Thyroid gland (tissue), 4 donors: Measurements from ENCODE around the gene AGBL4. TPM values are rescaled to one million over a fixed set of nuclear protein-coding genes. Genes with fewer than 3 reads are reported as not detected.

Experiments
- DNase-seq, 2 donors: peaks; one replicate each; pipeline ENCODE4 v3.0.0-alpha.2; 2019
- H3K27ac ChIP-seq, 3 donors: fragments of 200-600 bp; sonication (generic); 1 replicate in 2 of 3; 2 replicates in 1 of 3; pipeline ENCODE4 v1.5.1; 2016 to 2019; ENCODE audit warnings: mild to moderate bottlenecking in 1 of 3, moderate library complexity in 1 of 3
- H3K27me3 ChIP-seq: fragments of 200-600 bp; sonication (generic); one replicate; pipeline ENCODE4 v1.5.1; 2019
- H3K36me3 ChIP-seq, 2 donors: fragments of 200-600 bp; sonication (generic); one replicate each; pipeline ENCODE4 v1.5.1; 2016 to 2019
- H3K4me1 ChIP-seq, 2 donors: fragments of 200-600 bp; sonication (generic); one replicate each; pipeline ENCODE4 v1.5.1; 2017 to 2019
- H3K4me3 ChIP-seq, 3 donors: fragments of 200-600 bp; sonication (generic); replicated peaks in 1 of 3; 1 replicate in 2 of 3; 2 replicates in 1 of 3; pipeline ENCODE4 v1.5.1; 2016; ENCODE audit warnings: mild to moderate bottlenecking in 1 of 3
- H3K9me3 ChIP-seq: fragments of 200-600 bp; sonication (generic); one replicate; pipeline ENCODE4 v1.5.1; 2017
- POLR2A ChIP-seq, 2 donors: fragments of 450-650 bp; IDR thresholded peaks; one replicate each; pipeline ENCODE4 v1.6.1; 2017; ENCODE audit warnings: antibody characterized with exemption in 2 of 2, mild to moderate bottlenecking in 2 of 2, moderate library complexity in 1 of 2
- WGBS, 2 donors: methylation state at CpG; one replicate each; pipeline ENCODE4 v1.1.5; 2017; 5-methylcytosine and 5-hydroxymethylcytosine counted together
- intact Hi-C: fragments of 100-400 bp; cut with DNase I; formaldehyde crosslinking; loops from one replicate; pipeline ENCODE4 v1.15.1; 2023
- total RNA-seq, 4 donors: library from RNA; depleted of rRNA; stranded (reverse); fragments of >200 nt; gene quantifications; one replicate each; pipeline ENCODE4 v1.2.3, GENCODE V29; 2016
- TF ChIP-seq, protein P1 (sequence below), 6 experiments: fragments of 200-600 bp in 3 of 6; fragments of 450-650 bp in 3 of 6; sonication (generic) in 3 of 6; IDR thresholded peaks; one replicate each; pipeline ENCODE4 v1.5.1; 2016 to 2019; ENCODE audit warnings: antibody characterized with exemption in 6 of 6, mild to moderate bottlenecking in 2 of 6, inconsistent platforms in 1 of 6, moderate library complexity in 1 of 6

The AGBL4 gene
- total RNA-seq, 4 donors from 2014 or later = 2.1 to 6.0 (median 4.8) TPM

DNA sequence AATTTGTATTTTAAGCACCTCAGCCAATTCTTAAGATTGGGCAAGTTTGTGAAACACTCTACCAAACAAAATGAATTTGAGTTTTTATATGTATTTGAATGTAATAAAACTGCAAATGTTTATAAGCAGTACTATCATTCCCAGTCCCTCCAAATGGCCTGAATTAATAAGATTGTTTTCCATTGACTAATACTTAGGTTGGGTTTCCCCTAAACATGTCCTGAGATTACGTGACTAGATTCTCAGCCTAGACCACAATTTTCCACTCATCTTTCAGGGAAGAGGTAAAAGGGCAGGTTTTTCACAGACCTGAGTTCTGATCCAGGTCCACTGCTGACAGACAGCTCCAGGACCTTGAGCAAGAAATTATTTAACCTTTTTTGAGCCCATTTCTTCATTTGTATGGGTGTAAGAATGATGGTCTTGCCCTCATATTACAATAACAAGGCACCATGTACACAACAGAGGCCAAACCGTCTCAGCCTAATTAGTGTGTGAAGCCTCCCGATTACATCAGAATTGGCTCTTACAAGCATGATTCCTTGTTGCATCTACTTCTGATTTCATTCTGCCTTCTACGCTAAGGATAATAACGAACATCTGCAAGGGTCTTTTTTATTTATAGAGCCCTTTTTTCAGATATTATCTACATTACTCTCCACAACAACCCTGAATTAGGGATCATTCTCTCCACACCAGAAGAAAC is 1298.3 kb downstream of the AGBL4 start:
- Histone ChIP-seq H3K27ac (no peak overlapping the region), H3K36me3 (peaks cover 0 to 10% of the 10 kb centered on the region in 2 donors), H3K9me3 (no peaks in the 10 kb centered on the region), H3K4me1 (no peaks in the 10 kb centered on the region), H3K4me3 (no peak overlapping the region), H3K27me3 (no peaks in the 10 kb centered on the region)
- DNase-seq = no peak
- no peak for TF ChIP-seq POLR2A (IDR thresholded peaks at IDR 0.05)
- TF ChIP-seq, protein P1, sequence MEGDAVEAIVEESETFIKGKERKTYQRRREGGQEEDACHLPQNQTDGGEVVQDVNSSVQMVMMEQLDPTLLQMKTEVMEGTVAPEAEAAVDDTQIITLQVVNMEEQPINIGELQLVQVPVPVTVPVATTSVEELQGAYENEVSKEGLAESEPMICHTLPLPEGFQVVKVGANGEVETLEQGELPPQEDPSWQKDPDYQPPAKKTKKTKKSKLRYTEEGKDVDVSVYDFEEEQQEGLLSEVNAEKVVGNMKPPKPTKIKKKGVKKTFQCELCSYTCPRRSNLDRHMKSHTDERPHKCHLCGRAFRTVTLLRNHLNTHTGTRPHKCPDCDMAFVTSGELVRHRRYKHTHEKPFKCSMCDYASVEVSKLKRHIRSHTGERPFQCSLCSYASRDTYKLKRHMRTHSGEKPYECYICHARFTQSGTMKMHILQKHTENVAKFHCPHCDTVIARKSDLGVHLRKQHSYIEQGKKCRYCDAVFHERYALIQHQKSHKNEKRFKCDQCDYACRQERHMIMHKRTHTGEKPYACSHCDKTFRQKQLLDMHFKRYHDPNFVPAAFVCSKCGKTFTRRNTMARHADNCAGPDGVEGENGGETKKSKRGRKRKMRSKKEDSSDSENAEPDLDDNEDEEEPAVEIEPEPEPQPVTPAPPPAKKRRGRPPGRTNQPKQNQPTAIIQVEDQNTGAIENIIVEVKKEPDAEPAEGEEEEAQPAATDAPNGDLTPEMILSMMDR (IDR thresholded peaks at IDR 0.05) = no peak
- WGBS, 2 donors = 91% methylated on average over 5 of the region's 5 CpGs
- intact Hi-C loops = no loop called here

DNA sequence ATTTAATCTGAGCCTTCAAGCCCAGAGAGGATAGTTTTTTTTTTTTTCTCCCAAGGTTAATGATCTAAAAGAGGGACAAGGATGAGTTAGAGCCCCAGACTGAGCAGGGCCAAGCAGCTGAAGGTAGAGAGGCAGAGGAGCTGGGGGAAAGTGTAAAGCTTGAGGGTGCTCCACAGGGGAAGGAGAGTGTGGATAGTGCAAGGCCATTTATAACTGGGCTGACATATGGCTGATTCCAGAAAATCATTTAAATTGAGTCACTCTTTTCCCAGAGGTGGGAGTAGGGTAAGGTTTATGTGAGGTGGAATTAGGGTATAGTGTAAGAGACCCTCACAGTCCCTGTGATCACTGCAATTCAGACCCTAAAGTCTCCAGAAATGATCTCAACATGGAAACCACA is 1302.8 kb downstream of the AGBL4 start:
- Histone ChIP-seq H3K36me3 (no peaks in the 10 kb centered on the region), H3K4me1 (no peaks in the 10 kb centered on the region), H3K27ac (no peak overlapping the region), H3K27me3 (no peaks in the 10 kb centered on the region), H3K4me3 (no peak overlapping the region), H3K9me3 (no peaks in the 10 kb centered on the region)
- no peak for DNase-seq
- intact Hi-C loops = no loop called here
- no peak for TF ChIP-seq POLR2A (IDR thresholded peaks at IDR 0.05)
- TF ChIP-seq, protein P1 (IDR thresholded peaks at IDR 0.05) = no peak

DNA sequence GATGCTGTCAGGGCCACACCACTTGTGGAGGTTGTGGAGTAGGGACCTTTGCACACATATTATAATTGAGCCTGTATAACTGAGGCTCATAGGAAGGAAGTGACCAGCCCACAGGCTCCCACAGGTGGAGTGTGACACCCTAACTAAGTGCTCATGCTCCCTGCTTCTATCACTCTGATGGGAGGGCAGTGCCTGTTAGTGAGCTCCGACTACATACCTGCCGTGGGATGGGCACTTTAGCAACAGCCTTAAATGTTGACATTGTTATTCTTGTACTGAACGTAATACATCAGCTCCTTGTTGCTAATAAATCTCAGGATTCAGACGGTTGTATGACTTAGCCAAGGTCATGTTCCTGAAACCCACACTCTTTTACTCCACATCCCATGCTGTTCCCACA is 1305.0 kb downstream of the AGBL4 start:
- Histone ChIP-seq H3K27me3 (no peaks in the 10 kb centered on the region), H3K9me3 (no peaks in the 10 kb centered on the region), H3K4me3 (no peak overlapping the region), H3K36me3 (no peaks in the 10 kb centered on the region), H3K4me1 (no peaks in the 10 kb centered on the region), H3K27ac (no peak overlapping the region)
- TF ChIP-seq POLR2A (IDR thresholded peaks at IDR 0.05) = no peak
- TF ChIP-seq, protein P1 (IDR thresholded peaks at IDR 0.05) = no peak
- intact Hi-C loops = no loop called here
- 69 to 87% methylated on average over 3 to 4 of the region's 4 CpGs for WGBS, 2 donors
- DNase-seq = no peak

DNA sequence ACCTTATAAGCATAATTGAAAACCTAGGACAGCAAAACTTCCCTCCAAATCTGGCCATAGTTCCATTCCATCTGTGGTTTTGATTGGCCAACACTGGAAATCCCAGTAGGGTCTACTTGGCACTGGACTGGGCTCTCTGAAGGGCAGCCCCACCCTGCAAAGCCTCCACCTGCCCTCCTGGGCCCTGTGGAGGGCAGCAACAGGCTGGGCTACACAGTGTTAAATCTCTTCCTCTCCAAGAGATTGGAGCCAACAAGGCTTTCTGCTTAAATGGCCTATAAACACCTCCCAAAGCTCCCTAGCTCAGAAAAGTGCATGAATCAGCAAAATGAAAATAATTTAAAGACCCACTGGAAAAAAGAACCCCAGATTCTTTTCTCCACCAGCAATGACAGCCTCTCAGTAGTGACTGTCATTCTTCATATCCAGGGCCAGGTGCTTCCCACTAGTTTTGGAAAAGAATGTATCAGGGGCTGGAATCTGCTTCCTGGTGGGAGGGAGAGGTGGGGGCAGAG is 1305.6 kb downstream of the AGBL4 start:
- no peaks in the 10 kb centered on the region for H3K27me3 ChIP-seq
- no peak overlapping the region for H3K27ac ChIP-seq
- DNase-seq = no peak
- no peaks in the 10 kb centered on the region for H3K4me1 ChIP-seq
- TF ChIP-seq, protein P1 (IDR thresholded peaks at IDR 0.05) = no peak
- TF ChIP-seq POLR2A (IDR thresholded peaks at IDR 0.05) = no peak
- intact Hi-C loops = no loop called here
- H3K36me3 ChIP-seq = no peaks in the 10 kb centered on the region
- H3K9me3 ChIP-seq = no peaks in the 10 kb centered on the region
- H3K4me3 ChIP-seq = no peak overlapping the region

GRCh38 chr1:48717082-48717481 is 1306.7 kb downstream of the AGBL4 start:
- intact Hi-C loops = no loop called here
- Histone ChIP-seq H3K27me3 (no peaks in the 10 kb centered on the region), H3K4me1 (no peaks in the 10 kb centered on the region), H3K36me3 (no peaks in the 10 kb centered on the region), H3K4me3 (no peak overlapping the region), H3K27ac (no peak overlapping the region), H3K9me3 (no peaks in the 10 kb centered on the region)
- DNase-seq = no peak
- WGBS, 2 donors = 80 to 97% methylated on average over 1 of the region's 1 CpG
- TF ChIP-seq POLR2A (IDR thresholded peaks at IDR 0.05) = no peak
- TF ChIP-seq, protein P1 (IDR thresholded peaks at IDR 0.05) = no peak
